K562 (cell line): Measurements from ENCODE around the gene SLC40A1. TPM values are rescaled to one million over a fixed set of nuclear protein-coding genes. Genes with fewer than 3 reads are reported as not detected.

Source experiments
- CAMTA2 ChIP-seq: fragments of 250-450 bp; sonication (Bioruptor Pico); conservative IDR thresholded peaks from 2 replicates; pipeline ENCODE4 v1.5.1; 2022
- CTBP1 ChIP-seq: fragments of 450-650 bp; IDR thresholded peaks from 2 replicates; pipeline ENCODE4 v1.6.1; 2016; ENCODE audit warnings: borderline replicate concordance
- ETV5 ChIP-seq: sonication (generic); formaldehyde crosslinking; IDR thresholded peaks from 2 replicates; pipeline ENCODE4 v1.4.0; 2020; ENCODE audit warnings: low read depth, mild to moderate bottlenecking, missing genetic modification reagents
- FOS ChIP-seq: IDR thresholded peaks from 3 replicates; pipeline ENCODE4 v1.6.1; 2011; ENCODE audit not compliant: insufficient read length; ENCODE audit errors: extremely low read depth
- FOSL1 ChIP-seq: fragments of 200-800 bp; sonication (Bioruptor generic); conservative IDR thresholded peaks from 2 replicates; pipeline ENCODE4 v1.6.1; 2016; ENCODE audit warnings: missing genetic modification characterization, missing compliant biosample characterization
- HMGXB4 ChIP-seq: sonication (generic); formaldehyde crosslinking; IDR thresholded peaks from 2 replicates; pipeline ENCODE4 v1.8.1; 2023; ENCODE audit warnings: mild to moderate bottlenecking, missing genetic modification reagents
- HOXB6 ChIP-seq: fragments of 250-450 bp; sonication (Bioruptor Pico); IDR thresholded peaks from 2 replicates; pipeline ENCODE4 v1.5.1; 2022; ENCODE audit warnings: mild to moderate bottlenecking, borderline replicate concordance
- MAX ChIP-seq: sonication (generic); formaldehyde crosslinking; IDR thresholded peaks from 2 replicates; pipeline ENCODE4 v1.9.0; 2022; ENCODE audit warnings: mild to moderate bottlenecking, missing genetic modification reagents
- MTA3 ChIP-seq: fragments of 450-650 bp; formaldehyde crosslinking; IDR thresholded peaks from 2 replicates; pipeline ENCODE4 v1.6.1; 2017; ENCODE audit warnings: mild to moderate bottlenecking, borderline replicate concordance
- PRMT5 ChIP-seq: sonication (generic); formaldehyde crosslinking; IDR thresholded peaks from 2 replicates; pipeline ENCODE4 v1.5.0; 2020; ENCODE audit warnings: missing genetic modification reagents
- RREB1 ChIP-seq: fragments of 250-450 bp; sonication (Bioruptor Pico); IDR thresholded peaks from 2 replicates; pipeline ENCODE4 v1.4.0; 2020
- SMAD4 ChIP-seq: fragments of 250-450 bp; sonication (Bioruptor Pico); conservative IDR thresholded peaks from 2 replicates; pipeline ENCODE4 v1.8.0; 2021; ENCODE audit warnings: inconsistent platforms, mild to moderate bottlenecking, moderate library complexity
- SRF ChIP-seq, 2 experiments: fragments of 250-450, 450-650 bp in 1 of 2; sonication (Bioruptor Pico) in 1 of 2; sonication (generic) in 1 of 2; formaldehyde crosslinking; IDR thresholded peaks; 2 replicates each; pipeline versions ENCODE4 v1.5.0 to v1.5.1; 2020 to 2022; ENCODE audit warnings: mild to moderate bottlenecking in 1 of 2, missing genetic modification reagents in 1 of 2
- TAF9B ChIP-seq: fragments of 450-650 bp; IDR thresholded peaks from 2 replicates; pipeline ENCODE4 v1.6.1; 2018; ENCODE audit warnings: mild to moderate bottlenecking; ENCODE audit not compliant: partially characterized antibody
- TFAM ChIP-seq: fragments of 250-450 bp; sonication (Bioruptor Pico); conservative IDR thresholded peaks from 2 replicates; pipeline ENCODE4 v1.5.0; 2021; ENCODE audit warnings: mild to moderate bottlenecking, moderate library complexity
- YY1 ChIP-seq, 3 experiments: IDR thresholded peaks; 2 replicates each; pipeline ENCODE4 v1.6.1; 2011; ENCODE audit warnings: low read length in 2 of 3, mild to moderate bottlenecking in 2 of 3, moderate library complexity in 2 of 3, borderline replicate concordance in 1 of 3, control low read depth in 1 of 3, low read depth in 1 of 3; ENCODE audit not compliant: insufficient read depth in 3 of 3, insufficient replicate concordance in 2 of 3, control insufficient read depth in 1 of 3, insufficient read length in 1 of 3; ENCODE audit errors: extremely low read depth in 1 of 3
- ZC3H11A ChIP-seq: IDR thresholded peaks from 2 replicates; pipeline ENCODE4 v1.6.1; 2012; ENCODE audit warnings: low read depth, low read length, improper control_type of control experiment
- ZNF197 ChIP-seq: fragments of 200-800 bp; sonication (Bioruptor generic); IDR thresholded peaks from 2 replicates; pipeline ENCODE4 v1.6.1; 2016; ENCODE audit warnings: low read depth, missing genetic modification characterization, missing compliant biosample characterization
- ZSCAN29 ChIP-seq: fragments of 450-650 bp; IDR thresholded peaks from 2 replicates; pipeline ENCODE4 v1.6.1; 2017
- polyA plus RNA-seq, 8 experiments: library from polyadenylated mRNA; depleted of rRNA in 4 of 8; stranded (reverse) in 5 of 8; unstranded in 3 of 8; fragments of >200 nt; fragmentation: Nextera tagmentation in 2 of 8; fragmentation: Illumina TruSeq in 1 of 8; extraction: Ambion mirVana in 2 of 8; extraction: Trizol in 1 of 8; gene quantifications; 2 replicates each; pipeline versions ENCODE4 v1.2.1 to v1.2.3, GENCODE V29; 2011 to 2014; ENCODE audit warnings: inconsistent platforms in 1 of 8, missing spikeins in 1 of 8
- total RNA-seq, 7 experiments: library from RNA; depleted of rRNA in 6 of 7; stranded (reverse); fragments of >200 nt in 6 of 7; fragmentation: Illumina TruSeq in 2 of 7; extraction: Trizol in 2 of 7; gene quantifications; 2 replicates each; pipeline versions ENCODE4 v1.2.1 to v1.2.3, GENCODE V29; 2011 to 2021; ENCODE audit warnings: low replicate concordance in 1 of 7

Gene SLC40A1
- total and polyA plus RNA-seq, 9 of the 15 experiments (the other 6 are each of a cell fraction or from before 2014, with no cell fraction given) = 42.2 to 95.9 (median 54.9) TPM

- TF ChIP-seq RREB1 (CRISPR knock-in tag) (no peak), FOSL1 (tag) (0 out of 2 replicates have a peak, but pooled peaks have one; percentile 17), SMAD4 (CRISPR knock-in tag) (peak; percentile 54), HMGXB4 (CRISPR knock-in tag) (no peak), MAX (CRISPR knock-in tag) (no peak), ZNF197 (CRISPR knock-in tag) (0 out of 2 replicates have a peak, but pooled peaks have one; percentile 14), CTBP1 (peak; percentile 50; the same call in 1 of the 2 replicates), CAMTA2 (CRISPR knock-in tag) (no peak), YY1 (IDR thresholded peaks at IDR 0.05; ENCODE audit: borderline replicate concordance in 1 of 3, control insufficient read depth in 1 of 3, extremely low read depth in 1 of 3, insufficient read depth in 3 of 3, insufficient read length in 1 of 3, insufficient replicate concordance in 2 of 3, low read depth in 1 of 3, low read length in 2 of 3) (peak in 1 of 3 experiments; percentile 60), MTA3 (peak; percentile 64), TAF9B (peak; percentile 73), SRF (CRISPR knock-in tag; IDR thresholded peaks at IDR 0.05) (peak in 1 of 2 experiments; percentile 24; a peak in 1 of 4 replicates), ZSCAN29 (0 out of 2 replicates have a peak, but pooled peaks have one; percentile 49), FOS (no peak), TFAM (CRISPR knock-in tag) (no peak), PRMT5 (no peak), HOXB6 (no peak), ETV5 (0 out of 2 replicates have a peak, but pooled peaks have one; percentile 41), ZC3H11A (no peak)
These were observed 961 bp upstream of the SLC40A1 start (continued) for GRCh38 chr2:189581354-189582139.
